HG03103 (cell line): ENCODE results near the gene BMP3.
"Not testable (repeated sequence)": the region's sequence is repeated elsewhere in the genome, so short reads cannot be mapped to it uniquely, and the experiment has no call there.

Experiments used
- ATAC-seq: cut with Tn5 transposase; IDR thresholded peaks from one replicate; pipeline ENCODE4 v1.9.1; 2021; ENCODE audit warnings: low read depth; ENCODE audit not compliant: unreplicated experiment

BMP3 gene, protein sequence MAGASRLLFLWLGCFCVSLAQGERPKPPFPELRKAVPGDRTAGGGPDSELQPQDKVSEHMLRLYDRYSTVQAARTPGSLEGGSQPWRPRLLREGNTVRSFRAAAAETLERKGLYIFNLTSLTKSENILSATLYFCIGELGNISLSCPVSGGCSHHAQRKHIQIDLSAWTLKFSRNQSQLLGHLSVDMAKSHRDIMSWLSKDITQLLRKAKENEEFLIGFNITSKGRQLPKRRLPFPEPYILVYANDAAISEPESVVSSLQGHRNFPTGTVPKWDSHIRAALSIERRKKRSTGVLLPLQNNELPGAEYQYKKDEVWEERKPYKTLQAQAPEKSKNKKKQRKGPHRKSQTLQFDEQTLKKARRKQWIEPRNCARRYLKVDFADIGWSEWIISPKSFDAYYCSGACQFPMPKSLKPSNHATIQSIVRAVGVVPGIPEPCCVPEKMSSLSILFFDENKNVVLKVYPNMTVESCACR

GRCh38 chr4:81030061-81030980, at the start of gene BMP3:
Gene BMP3, plus strand, starts transcription at chr4:81030708. Its CDS starts 577 bp downstream, at chr4:81031285.
- ATAC-seq = no peak

DNA sequence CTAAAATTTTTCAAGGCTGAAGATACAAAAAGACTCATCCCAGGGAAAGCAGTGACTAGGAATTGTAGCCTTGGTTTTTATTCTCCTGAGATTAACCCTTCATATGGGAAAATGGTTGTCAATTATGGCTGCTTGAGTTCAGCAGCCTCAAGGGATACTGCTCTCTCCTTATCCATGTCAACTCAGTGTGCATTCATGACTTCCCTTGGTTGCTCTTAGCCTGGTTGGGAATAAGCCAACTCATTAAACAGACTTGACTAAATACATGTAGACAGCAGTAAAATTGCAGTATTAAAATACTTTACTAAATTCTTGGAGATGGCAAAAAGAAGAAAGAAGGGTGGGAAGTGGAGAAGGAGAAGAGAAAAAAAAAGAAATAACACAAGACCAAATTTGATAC, 44.5 kb upstream of the BMP3 start:
- no peak for ATAC-seq

- ATAC-seq = peak; percentile 80
These were observed 40.5 kb upstream of the BMP3 start for GRCh38 chr4:80989921-80990544.

GRCh38 chr4:80990851-80991250, 39.7 kb upstream of the BMP3 start:
- ATAC-seq = no peak

DNA sequence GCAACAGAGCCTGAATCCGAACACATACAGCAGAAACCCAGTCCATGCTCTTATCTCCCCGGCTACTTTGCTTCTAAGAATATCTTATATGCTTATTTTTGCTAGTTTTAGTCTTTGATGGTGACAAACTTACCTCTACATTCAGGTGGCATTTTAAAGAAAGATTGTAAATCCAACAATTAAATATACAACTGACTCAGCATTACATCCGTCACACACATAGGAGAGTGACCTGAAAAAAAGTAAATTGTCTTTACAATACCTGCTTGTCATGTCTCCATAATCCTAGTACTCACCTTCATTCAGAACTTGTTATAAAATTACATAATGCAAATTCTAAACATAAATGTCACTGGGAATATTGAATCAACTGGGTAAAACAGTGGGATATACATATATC, 30.6 kb upstream of the BMP3 start:
- no peak for ATAC-seq

DNA sequence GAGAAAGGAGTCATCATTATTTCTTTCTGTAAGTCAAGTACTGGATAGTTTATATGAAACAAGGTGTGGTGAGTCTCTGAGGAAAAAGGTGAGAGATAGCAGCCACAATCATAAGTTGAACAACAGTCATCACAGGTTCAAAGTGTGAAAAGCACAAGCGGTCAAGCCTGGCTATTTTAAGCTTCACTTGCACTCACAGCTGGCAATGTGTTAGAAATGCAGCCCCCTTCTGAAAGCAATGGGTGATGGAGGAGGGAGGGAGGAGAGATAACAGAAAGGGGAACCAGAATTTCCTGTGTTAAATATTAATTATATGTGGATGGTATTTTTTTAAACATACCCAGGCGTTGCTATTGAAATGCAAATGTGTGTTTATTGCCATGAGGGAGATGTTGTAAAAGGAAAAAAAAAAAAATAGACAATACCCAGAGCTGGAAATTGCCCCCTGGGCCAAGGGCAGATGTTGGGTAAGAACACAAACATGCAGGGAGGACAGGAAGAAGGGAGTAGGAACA, 26.9 kb upstream of the BMP3 start:
- ATAC-seq = peak; percentile 97

- no peak for ATAC-seq
These were observed 23.1 kb upstream of the BMP3 start for GRCh38 chr4:81007417-81007816.

DNA sequence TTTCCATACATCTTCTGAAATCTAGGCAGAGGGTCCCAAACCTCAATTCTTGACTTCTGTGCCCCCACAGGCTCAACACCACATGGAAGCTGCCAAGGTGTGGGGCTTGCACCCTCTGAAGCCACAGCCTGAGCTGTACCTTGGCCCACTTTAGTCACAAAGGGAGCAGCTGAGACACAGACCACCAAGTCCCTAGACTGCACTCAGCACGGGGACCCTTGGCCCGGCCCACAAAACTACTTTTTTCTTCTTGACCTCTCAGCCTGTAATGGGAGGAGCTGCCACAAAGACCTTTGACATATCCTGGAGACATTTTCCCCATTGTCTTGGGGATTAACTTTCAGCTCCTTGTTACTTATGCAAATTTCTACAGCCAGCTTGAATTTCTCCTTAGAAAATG, 13.9 kb upstream of the BMP3 start:
- not testable (repeated sequence) for ATAC-seq

DNA sequence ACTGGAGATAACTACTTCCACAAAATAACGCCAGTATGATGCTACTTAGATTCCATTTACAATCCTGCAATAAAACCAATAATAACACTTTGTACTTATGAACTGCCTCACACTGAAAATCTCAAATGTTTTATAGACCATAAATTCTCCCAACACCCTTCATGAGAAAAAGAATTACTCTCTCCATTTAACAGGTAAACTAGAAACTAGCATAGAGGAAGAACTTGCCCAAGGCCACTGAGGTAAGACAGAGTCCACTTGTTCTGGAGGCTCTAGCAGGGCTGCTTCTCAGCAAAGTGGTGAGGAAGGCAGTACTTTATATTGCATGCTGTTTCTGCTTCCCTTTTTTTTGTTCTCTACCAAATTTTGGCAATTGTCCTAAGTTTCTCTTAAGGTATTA, 11.5 kb upstream of the BMP3 start:
- ATAC-seq = no peak

- no peak for ATAC-seq
These were observed 9.2 kb upstream of the BMP3 start for GRCh38 chr4:81021142-81021944.

- ATAC-seq = no peak
These were observed 8.5 kb upstream of the BMP3 start for GRCh38 chr4:81021981-81022380.

- no peak for ATAC-seq
These were observed 7.0 kb upstream of the BMP3 start for GRCh38 chr4:81023484-81023883.

DNA sequence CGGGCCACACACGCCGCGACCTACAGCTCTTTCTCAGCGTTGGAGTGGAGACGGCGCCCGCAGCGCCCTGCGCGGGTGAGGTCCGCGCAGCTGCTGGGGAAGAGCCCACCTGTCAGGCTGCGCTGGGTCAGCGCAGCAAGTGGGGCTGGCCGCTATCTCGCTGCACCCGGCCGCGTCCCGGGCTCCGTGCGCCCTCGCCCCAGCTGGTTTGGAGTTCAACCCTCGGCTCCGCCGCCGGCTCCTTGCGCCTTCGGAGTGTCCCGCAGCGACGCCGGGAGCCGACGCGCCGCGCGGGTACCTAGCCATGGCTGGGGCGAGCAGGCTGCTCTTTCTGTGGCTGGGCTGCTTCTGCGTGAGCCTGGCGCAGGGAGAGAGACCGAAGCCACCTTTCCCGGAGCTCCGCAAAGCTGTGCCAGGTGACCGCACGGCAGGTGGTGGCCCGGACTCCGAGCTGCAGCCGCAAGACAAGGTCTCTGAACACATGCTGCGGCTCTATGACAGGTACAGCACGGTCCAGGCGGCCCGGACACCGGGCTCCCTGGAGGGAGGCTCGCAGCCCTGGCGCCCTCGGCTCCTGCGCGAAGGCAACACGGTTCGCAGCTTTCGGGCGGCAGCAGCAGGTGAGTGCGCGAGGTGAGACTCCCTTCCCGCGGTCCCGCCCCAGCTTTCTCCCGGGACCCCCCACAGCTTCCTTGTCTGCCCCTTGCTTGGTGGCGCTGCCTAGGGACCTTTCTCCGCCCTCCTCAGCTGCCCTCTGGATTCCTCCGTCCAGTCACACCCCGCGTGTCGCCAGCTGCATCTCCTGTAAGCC, 678 bp downstream of the BMP3 start:
- no peak for ATAC-seq

DNA sequence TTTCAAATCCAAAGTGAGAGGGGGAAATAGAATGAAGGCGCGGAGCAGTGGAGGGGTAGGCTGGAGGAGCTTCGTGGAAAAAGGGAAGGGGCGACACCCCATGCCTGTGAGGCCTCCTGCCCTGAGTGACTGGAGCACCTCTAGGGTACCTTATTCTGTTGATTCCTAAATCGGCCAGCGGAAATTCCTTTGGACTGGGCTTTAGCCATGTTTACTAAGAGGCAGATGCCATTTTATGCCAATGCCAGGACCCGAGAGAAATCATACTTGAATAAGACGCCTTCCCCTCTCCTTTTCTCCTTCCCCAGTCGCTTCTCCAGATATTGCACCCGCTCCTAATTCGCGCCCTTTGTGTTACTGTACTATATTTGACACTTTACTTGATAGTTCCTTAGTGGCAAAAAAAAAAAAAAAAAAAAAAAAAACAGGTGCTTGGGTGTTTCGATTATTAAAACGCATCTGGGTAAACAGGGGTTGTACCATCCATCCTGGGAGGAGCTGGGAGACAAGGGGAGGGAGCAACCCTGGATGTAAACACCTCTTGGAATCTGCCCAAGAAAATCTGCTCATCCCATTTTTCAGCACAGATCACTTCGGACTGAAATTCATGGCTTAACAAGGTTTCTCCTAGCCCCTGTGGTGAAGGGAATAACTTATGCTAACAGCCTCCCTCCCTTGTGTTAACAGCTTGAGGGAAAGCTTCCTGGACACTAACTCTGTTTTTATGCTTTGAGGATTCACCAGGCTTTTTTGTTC, 1.5 kb downstream of the BMP3 start:
- ATAC-seq = no peak

DNA sequence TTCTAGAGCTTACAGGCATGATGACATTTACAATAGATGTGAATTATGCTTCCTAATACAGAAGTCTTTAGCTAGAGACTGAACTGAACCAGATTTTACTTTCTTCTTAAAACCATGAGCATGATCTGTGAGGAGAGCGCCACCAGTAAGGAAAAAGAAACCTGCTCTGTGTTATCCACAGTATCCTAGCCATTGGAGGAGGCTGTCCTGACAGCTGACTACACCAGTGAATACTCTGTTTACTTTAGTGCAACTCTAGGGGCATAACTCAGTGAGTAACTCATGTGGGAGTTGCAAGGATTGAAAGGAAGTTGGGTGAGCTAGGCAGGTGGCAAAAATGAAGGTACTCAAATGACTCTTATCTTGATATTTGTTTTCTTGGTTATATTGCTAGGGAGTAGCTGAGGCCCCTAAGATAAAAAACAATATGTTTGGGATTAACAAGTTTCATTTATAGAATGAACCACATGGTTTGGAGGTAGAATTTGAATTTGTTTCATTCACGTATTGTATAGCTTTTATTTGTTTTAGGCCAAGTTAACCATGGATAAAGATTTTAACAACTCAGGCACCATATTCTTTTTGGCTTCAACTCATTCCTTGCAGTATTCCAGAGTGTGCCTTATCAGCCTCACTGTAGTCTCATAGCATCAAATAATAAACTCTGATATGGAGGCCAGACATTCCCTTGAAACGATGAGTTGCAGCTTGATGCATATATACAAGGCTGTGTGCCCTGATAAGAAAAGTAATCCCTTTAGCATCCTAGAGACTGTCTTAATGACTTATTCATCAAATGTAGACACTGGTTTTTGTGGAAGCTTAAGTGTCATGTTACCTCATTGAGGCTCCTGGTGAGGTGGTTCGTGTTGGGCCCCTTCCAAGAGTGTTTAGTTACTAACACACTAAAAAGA, 2.5 kb downstream of the BMP3 start:
- no peak for ATAC-seq

- no peak for ATAC-seq
These were observed 8.3 kb downstream of the BMP3 start for GRCh38 chr4:81038636-81039350.
